COR-L47 (cell line): ENCODE results near the gene UBQLN4.
A peak's percentile ranks its signal among the peaks of the same experiment; 100 is the strongest.

ENCODE experiments used
- DNase-seq: peaks from one replicate; lab custom pipeline; 2025; lab: John Stamatoyannopoulos, UW

Gene UBQLN4

DNA sequence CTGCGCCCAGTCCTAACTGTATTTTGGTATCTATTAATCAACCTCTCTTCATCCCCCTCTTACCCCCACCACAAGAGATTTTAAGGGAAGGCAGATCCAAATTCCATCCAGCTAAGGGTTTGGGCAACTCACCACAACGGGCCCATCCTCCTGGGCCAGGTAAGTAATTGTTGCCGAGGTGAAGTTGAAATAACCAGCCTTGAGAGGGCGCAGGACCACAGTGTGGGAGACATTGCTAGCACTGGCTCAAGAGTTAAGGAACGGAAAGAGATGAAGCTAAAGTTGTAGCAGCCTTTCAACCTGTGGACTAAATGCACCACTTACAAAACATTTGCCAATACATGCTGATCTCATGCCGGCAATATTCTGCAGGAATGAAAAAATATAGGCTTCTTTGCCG, 38.8 kb downstream of the UBQLN4 start:
- DNase-seq, result no peak

DNA sequence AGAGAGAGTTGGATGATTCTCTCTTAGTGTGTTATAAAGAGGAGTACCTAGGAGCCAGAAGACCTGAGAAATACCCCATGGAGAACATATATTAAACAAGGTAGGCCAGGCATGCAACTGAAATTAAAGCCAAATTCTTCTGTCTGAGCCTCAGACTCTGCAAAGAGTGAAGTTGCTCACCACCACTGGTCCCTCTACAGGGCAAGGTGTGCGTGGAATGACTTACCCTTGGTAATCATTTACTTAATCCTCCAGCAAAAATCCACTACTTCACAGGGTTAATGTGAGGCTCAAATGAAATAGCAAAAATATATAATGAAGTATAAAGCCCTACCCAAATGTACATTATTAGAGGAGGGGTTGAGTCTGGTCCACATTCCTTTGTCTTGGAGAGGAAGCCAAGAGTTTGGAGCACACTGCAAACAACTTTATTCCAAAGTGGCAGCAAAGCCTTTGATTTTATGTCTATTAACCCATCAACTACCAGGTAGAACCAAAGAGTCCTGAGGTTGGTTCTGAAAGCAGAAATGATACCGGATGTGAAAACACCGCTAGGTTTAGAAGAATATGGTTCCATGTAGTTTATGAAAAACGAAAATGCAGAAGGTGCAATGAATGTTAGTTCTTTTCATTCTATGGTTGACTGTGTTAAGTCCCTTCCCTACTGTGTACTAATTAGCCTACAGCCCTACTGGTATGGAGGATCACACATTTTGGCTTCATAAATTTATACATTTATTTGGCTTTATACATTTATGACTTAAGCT, 41.4 kb downstream of the UBQLN4 start:
- DNase-seq, result no peak

DNA sequence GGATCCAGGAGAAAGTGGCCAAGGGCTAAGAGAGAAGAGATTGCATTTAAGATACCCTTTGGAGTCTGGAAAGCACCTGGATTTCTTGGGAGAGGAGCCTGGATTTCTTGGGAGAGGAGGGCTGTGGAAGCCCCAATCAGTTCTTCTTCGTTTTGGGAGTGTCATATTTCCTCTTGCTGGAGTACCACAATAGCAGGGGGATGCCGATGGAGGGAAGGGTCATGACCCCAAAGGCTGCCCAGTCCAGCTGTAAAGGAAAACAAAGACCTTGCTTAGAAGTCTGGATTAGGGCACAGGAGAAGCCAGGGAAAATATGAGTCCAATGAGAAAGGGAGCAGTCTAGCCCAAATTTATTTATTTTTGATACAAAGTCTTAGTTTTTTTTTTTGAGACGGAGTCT, 44.2 kb downstream of the UBQLN4 start:
- DNase-seq, result no peak

DNA sequence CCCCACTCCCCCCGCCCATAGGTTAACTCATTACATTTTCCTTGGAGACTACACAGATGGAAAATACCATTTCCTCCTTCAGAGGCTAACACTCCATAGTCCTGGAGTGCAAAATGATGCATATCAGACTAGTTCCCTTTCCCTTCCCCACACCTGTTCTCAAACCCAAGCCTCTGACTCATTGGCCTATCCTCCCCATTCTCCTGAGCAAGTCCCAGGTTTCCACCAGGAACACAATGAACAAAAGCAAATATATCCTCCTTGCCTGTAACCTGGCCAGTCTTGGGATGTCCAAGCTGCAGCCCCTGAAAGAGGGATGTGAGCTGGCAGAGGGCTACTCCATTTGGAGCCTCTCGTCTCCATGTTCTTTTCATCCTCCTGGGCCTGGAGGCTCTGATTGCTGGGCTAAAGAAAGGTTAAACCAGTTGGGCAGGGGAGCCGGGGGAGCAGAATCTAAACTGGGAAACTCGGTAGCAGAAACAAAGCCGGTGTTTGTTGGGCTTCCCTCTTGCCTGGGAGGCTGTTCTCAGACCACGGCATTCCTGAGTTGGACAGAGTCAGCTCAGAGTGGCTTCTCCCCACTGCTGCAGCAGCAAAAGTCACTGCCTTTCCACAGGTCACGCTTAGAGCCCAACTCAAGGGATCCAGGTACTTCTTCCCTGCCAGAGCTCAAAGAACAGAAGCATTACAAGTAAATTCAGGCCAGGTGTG, 46.8 kb downstream of the UBQLN4 start:
- no peak for DNase-seq

DNA sequence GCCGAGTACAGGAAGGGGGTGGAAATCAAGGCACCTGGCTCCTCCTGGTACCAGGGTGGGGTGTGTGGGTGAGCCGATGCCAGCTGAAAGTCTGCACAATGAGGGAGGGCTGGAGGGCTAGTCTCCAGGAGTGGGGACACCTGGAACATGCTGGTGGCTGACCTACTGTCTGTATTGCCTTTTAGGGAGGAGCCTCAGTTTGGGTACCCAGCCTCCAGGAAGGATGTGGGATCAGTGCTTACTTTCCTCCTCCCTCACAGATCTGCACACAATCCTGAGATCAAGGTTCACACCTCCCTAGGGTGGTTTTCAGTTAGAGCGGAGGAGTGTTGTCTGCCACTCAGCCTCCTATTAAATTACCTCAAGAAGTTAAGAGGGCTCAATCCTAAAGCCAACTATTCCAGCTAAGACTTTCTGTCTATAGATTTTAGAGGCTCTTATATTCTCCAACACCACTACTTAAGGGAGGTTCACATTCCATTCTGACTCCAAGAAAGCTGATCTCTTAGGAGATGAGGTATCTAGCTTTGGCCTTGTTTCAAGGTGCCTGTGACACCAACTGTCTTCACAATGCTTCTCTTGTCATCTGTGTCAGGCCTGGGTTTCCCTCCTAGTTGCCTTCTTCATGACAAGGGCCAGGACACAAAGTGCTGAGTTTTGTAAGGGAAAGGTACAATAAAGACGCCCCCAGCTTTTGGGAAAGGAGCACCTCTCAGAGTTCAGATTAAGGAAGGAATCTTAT, 48.6 kb downstream of the UBQLN4 start:
- no peak for DNase-seq

DNA sequence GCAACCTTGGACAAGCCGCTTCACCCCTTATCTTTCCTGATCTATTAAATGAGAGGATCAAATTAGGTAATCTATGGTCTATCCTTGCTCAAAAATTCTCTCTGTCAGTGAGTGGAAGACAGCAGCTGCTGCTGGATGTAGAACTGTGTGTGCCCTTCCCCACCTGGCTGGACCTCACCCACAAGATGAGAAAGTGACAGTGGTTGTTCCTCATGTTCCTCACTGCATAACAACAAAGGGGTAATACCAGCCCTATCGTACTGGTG, 49.7 kb downstream of the UBQLN4 start:
- no peak for DNase-seq

DNA sequence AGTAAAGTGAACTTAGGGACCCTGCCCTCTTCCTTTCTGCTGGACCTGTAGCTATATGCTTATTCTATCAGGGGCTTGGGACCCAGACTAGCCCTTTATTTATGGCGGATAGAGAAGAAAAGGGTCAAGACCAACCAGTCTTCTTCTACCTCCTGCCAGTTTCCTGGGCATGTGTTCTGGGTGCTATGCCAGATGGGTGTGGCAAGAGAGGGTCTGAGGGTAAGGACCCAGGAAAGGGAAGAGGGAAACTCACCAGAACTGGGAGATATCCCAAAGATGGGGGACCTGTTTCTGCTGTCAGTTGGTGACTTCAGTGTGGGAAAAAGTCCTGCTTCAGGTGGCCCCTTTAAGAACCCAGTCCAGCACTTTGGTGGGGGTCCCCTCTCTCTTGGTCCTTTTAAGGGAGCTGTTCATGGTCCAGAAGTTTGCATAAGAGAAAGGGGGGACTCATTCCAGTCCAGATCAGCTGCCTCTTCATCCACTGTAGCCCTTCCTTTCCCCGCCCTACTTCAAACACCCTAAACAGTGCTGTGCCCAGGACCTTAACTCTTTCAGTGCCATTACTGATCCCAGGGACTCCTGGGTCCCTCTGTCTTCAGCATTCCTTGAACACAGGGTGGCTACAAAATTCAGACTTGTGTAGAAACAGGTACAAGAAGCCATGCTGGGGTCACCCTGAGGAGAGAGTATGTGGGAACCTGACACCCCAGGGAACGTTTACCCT, 51.2 kb downstream of the UBQLN4 start:
- no peak for DNase-seq

DNA sequence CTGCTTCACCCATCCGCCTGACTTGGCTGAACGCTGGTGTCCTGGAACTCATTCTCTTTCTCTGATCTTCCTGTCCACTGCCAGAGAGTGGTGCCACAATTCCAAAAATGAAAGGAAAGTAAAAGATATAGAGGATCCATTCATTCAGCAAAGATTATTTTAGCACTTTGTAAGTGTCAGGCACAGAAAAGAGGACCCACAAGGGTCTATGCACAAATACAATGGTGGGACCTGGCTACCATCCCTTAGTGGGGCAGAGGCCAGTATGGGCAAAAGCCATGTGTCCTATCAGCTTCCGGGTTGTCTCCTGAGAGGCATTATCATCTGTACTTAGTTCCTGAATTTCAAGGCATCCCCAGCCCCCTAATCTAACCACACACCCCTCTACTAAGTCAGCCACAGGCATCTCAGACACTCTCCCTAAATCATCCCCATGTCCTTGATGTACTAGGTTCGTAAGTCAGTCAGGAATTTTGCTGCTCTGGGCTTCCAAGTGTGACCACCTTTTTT, 51.9 kb downstream of the UBQLN4 start:
- no peak for DNase-seq

DNA sequence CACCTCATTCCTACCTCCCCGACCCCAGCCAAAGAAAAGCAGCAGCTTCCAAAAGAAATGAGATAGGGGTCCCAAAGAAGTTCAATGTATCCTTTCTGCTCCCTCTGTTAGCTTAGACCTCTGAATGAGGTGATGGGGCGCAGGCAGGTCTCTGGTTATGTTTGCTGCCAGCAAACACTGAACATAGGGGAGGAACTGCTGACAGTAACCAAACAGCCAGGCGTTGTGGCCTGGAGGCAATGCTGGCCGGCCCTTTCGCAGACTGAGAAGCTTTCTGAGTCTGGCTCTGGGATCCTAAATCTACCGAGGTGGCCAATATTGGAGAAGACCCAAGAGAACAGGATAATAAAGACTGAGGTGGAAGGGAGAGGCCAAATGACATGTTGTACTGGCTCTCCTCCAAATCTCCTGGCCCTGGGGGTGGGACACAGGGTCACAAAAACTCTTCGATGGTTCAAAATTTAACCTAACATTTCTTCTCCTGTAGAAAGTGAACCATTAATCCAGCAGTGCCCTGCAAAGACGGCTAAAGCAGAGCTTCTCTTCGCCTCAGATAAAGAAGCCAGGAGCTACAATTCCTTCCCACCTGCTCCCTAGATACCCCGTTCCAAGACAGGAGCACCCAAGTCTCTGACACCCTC, 52.5 kb downstream of the UBQLN4 start:
- no peak for DNase-seq

DNA sequence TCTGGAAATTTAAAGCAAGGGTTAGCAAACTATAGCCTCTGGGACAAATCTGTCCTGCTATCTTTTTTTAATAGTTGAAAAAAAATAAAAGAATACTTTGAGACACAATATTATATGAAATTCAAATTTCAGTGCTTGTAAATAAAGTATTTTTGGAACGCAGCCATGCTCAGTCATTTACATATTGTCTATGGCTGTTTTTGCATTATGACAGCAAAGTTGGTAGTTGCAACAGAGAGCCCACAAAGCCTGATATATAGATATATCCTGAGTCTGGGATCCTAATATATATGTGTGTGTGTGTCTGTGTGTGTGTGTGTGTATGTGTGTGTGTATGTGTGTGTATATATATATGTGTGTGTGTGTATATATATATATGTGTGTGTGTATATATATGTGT, 53.6 kb downstream of the UBQLN4 start:
- DNase-seq, result no peak

DNA sequence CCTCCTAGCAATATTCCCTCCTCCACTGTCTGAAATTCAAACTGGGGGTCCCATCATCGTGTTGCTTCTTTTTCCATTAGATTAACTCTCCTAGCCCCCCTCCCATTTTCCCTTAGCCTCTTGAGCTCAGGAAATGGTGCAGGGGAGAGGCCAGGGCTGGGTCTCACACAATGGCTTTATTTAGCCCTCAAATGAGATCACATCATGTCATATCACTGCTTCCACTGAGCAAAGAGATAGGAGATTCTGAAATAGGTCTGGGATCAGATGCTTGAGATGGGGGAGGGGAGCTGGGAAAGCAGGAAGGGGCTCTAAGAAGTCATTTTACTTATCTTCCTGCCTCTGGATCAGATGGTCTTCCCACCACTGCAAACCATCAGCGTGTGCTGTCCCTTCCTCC, 57.4 kb downstream of the UBQLN4 start:
- DNase-seq, result no peak

DNA sequence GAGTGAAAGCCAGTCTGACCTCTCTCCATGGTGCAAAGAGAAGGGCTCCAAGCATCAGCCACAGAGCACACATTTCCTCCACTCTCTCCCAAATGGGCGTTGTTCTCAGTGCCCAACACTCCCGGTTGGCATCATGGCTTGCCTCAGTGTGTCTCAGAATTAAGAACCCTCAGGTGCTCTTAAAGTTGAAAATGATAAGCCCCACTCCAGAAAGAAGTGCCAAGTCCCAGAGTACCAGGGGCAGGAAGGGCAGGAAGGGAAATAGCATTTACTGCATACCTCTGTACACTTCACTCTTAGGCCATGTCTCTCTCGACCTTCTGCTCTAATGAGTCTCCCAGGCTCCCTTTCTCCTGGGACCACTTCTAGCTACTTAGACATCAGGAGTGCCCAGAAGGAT, 60.0 kb downstream of the UBQLN4 start:
- no peak for DNase-seq

DNA sequence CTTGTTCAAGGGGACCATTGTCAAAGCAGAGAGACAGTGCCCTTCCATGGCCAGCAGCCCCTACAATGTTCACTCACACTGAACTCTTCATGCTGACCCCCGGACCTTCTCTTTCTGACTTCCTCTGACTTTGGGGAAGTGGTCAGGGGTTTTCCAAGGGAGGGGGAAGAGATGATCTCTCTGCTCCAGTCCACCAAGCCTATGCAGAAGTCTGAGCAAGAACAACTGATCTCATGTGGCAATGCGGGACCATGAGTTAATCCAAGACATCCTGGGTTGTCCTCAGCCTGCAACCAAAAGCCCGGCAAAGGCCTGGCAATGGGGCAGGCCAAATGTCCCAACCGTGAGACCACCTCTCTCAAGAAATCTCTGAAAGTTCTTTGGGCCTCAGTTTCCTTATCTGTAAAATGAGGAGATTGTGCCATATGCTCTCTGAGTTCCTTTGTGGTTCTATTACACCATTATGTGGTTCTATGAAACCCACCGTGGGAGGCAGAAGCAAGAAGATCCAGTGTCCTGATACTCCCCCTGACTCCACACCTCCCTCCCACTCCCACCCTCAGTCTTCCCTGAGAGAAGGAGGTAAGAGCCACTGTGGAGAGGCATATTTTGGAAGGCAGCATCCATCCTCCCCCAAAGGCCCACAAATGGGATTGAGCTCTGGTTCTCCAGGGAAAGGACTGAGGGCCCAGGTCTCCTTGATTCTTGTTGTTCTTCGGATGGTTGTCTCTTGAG, 63.4 kb downstream of the UBQLN4 start:
- no peak for DNase-seq

DNA sequence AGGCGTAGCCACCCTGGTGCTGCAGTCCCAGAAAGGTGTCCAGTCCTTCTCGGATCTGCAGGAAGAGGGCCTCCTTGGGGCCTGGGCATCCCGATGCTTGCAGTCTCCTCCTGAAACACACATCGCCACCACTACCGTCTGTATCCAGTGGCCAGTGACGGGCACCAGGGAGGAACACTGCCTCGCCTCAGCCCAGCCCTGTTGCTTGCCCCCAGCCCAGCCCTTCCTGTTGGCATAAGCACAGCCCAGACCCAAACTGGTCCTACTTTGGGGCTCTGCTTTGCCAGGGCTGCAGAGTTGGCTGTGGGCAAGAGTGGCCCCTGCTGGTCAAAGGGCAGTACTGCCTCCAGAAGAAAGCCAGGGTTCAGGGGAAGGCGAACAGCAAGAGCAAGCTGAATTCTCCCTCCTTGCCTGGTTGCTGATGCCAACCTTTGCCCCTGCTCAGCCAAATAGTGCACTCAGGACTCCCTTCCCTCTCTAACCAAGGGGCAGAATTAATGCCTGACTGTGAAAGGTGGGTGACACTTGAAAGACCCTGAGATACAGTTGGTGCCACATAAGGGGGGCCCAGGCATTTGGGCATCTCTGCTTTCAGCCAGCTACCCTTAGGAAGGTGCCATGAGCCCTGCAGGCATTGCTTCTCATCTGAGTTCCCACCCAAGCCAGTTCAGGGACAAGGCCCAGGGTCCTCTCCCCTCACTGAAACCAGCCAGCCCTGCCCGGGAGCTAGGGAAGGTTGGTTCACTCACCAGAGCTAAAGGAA, 64.2 kb downstream of the UBQLN4 start:
- peak; percentile 66 for DNase-seq
